Measurements from ENCODE around the gene TMEM163.

DNA sequence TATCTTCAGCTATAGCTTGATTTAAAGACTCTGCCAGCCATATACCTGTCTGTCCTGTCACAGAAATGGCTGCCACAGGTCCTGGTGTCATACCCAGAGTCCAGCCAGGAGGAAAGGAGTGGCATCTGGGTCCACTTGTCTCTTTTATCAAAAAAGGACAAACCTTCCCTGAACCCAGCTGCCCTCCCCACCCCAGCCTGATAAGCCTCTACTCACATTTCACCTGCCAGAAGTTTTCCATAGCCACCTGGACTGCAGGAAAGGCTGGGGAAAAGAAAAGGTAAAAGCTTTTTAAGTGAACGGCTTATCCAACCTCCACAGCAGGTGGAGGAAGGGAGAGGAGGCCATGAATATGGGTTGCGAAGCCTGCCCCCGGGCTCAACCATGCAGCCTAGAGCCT, 32.8 kb downstream of the TMEM163 start:
- TF ChIP-seq POLR2A (IDR thresholded peaks at IDR 0.05): no peak
- TF ChIP-seq, protein P1, sequence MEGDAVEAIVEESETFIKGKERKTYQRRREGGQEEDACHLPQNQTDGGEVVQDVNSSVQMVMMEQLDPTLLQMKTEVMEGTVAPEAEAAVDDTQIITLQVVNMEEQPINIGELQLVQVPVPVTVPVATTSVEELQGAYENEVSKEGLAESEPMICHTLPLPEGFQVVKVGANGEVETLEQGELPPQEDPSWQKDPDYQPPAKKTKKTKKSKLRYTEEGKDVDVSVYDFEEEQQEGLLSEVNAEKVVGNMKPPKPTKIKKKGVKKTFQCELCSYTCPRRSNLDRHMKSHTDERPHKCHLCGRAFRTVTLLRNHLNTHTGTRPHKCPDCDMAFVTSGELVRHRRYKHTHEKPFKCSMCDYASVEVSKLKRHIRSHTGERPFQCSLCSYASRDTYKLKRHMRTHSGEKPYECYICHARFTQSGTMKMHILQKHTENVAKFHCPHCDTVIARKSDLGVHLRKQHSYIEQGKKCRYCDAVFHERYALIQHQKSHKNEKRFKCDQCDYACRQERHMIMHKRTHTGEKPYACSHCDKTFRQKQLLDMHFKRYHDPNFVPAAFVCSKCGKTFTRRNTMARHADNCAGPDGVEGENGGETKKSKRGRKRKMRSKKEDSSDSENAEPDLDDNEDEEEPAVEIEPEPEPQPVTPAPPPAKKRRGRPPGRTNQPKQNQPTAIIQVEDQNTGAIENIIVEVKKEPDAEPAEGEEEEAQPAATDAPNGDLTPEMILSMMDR (IDR thresholded peaks at IDR 0.05): no peak

Measured in uterus (tissue), 2 donors.